NCI-H187 treated with DMSO at 0.1 percent for 48 hours (cell line): ENCODE data around the gene CCM2.
A peak's percentile ranks its signal among the peaks of the same experiment; 100 is the strongest.
"Not testable (repeated sequence)": the region's sequence is repeated elsewhere in the genome, so short reads cannot be mapped to it uniquely, and the experiment has no call there.

Experiments used
- DNase-seq: peaks from one replicate; lab custom pipeline; 2025; lab: John Stamatoyannopoulos, UW

Gene CCM2

GRCh38 chr7:45033261-45033930 is 33.4 kb downstream of the CCM2 start:
- no peak for DNase-seq

GRCh38 chr7:45033931-45034290 is 33.9 kb downstream of the CCM2 start:
- no peak for DNase-seq

DNA sequence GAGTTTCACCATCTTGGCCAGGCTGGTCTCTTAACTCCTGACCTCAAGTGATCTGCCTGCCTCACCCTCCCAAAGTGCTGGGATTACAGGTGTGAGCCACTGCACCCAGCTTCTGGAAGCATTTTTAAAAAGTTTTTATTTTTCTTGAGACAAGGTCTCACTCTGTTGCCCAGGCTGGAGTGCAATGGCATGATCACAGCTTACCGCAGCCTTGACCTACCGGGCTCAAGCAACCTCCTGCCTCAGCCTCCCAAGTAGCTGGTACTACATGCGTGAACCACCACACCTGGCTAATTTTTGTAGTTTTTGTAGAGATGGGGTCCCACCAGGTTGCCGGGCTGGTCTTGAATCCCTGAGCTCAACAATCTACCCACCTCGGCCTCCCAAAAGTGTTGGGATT is 34.7 kb downstream of the CCM2 start:
- not testable (repeated sequence) for DNase-seq

- no peak for DNase-seq
Measured at GRCh38 chr7:45035371-45035770, 35.4 kb downstream of the CCM2 start.

DNA sequence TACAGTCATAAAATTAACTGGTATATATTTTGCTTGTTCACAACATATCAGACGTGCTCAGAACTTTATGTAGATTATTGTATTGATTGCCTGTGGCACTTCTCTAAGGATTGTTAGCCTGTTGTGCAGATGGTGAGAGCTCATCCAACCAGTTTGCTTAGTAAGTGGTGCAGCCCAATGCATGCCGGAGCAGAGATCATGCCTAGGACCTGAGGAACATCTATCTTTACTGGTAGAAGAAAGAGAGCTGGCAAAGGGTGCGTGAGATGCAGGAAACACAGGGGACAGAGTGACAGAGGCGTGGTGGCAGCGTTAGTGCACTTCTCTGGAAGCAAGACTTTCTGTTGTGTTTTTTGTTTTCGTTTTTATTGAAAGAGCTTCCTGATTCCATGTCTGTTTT is 35.9 kb downstream of the CCM2 start:
- no peak for DNase-seq

DNA sequence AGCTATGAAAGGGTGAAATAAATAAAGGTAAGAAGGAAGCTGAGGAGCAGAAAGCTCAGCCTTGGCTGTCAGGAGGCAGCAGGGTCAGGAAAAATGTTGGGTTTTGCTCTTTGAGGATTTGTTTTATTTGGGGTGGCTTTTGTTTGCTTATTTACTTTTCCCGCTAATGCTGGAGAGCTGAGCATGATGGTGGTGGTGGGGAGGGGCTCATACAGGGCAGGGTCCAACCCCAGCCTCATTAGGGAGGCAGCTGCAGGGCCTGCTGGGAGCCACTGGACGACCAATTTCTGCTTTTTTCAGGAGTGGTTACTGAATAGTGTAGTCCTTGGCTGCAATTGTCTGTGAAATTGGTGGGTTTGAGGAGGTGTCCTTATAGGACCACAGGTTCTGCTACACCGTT is 36.3 kb downstream of the CCM2 start:
- DNase-seq: no peak

DNA sequence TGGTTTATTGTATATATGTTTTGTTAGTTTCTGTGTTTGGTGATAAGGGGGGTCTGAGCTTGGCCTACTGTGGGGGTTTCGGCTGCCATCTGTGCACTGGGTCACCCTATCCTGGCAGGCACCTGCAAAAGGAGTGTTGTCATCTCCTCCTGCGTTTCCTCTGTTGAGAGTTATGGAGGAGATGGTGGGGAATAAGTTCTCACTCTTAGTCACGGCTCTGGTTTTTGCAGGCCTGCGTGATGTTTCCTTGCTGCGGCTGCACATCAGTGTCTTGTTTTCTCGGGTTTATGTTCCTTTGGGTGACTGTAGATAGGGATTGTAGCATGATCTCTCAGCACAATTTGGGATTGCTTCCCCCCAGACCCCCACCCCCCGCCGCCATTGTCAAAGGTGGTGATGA is 36.8 kb downstream of the CCM2 start:
- no peak for DNase-seq

DNA sequence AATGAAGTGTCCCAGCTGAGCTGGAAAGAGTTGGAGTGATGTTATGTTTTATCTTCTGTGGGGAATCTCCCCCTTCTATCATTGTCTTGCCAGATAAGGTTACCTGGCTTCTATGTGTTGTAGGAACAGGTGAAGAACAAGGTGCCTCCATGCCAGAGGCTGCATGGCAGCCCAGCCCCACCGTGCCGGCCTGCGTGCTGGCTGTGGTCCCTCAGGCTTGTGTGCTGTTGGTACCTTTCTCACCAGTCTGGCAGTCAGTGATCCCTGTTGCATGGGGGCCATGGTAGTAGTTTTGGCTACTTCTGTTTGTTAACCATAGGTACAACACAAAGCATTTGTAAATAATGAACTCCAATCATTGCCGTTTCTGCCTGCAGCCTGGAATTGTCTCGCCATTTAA is 37.9 kb downstream of the CCM2 start:
- no peak for DNase-seq

DNA sequence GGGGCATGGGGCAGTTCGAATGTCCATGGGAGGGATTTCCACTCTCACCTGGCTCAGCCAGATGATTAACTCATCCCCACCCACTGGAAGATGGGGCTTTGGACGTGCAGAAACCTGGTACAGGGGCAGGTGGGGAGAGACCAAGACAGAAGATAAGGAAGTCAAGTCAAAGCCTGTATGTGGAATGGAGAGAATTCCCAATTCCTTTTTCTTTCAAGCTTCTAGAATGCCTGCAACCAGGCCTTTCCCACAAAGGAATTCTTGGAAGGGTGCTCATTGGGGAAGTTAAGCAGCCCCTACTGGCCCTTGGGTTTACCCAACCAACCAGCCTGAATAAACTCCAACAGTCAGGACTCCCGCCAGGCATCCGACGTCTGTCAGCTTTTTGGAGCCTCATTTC is 39.1 kb downstream of the CCM2 start:
- DNase-seq: no peak

DNA sequence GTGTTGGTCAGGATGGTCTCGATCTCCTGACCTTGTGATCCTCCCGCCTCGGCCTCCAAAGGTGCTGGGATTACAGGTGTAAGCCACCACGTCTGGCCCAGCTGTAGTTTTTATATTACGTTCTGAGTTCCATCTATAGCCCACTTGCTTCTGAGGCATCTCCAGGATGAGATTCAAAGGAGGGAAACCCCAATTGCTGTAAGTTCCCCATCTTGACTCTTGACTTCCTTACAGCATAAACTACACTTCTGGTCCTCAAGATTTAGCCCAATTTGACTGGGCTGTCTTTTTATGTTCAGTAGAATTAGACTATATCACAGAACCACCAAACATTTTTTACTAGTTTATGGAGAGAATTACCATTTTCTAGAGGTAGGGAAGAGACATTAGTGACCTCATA is 44.3 kb downstream of the CCM2 start:
- no peak for DNase-seq

DNA sequence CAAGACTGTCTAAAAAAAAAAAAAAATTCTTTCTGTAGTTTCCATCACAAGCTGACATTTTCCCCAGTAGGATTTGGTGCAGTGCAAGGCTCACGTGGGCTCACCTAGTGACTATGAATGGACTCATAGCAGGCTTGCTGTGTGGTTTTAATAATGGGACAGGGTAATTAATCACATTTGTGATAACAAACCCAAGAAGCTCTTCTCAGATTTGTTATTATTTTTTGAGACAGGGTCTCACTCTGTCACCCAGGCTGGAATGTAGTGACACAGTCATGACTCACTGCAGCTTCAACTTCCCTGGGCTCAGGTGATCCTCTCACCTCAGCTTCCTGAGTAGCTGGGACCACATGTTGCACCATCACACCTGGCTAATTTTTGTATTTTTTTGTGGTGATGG is 48.7 kb downstream of the CCM2 start:
- DNase-seq: no peak

DNA sequence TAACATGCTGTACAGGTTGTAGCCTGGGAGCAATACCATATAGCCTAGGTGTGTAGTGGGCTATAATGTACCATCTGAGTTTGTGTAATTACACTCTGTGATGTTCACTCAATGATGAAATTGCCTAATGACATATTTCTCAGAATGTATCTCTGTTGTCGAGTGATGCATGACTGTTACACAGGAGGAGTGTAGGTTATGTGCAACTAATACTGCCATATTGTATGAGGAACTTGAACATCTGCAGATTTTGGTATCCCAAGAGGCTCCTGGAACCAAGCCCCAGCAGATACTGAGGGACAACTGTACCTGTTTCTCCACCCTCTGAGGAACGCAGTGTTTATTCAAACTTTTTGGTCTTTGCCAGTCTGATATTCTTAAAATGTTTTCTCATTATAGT is 50.2 kb downstream of the CCM2 start:
- DNase-seq: no peak

- peak; percentile 45 for DNase-seq
Measured at GRCh38 chr7:45052011-45052410, 52.0 kb downstream of the CCM2 start.

- DNase-seq: no peak
Measured at GRCh38 chr7:45053401-45053800, 53.4 kb downstream of the CCM2 start.

DNA sequence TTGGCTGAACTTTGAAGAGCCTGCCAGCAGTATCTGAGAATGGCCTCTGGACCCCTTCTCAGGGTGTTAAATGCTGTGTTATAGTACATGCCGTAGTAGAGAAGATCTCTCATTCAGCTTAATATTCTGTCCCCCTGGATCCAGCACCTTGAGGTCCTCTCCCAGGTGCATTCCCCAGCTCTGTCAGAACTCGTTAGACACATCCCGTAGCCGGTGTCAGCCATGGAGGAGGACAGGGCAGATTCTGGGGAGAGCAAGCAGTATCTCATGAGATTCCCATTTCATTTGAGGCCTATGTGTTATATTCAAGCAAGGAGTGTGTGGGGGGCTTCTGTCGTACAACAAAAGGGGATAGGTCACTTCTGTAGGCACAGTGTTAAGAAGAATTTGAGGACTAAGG is 53.9 kb downstream of the CCM2 start:
- DNase-seq: no peak

DNA sequence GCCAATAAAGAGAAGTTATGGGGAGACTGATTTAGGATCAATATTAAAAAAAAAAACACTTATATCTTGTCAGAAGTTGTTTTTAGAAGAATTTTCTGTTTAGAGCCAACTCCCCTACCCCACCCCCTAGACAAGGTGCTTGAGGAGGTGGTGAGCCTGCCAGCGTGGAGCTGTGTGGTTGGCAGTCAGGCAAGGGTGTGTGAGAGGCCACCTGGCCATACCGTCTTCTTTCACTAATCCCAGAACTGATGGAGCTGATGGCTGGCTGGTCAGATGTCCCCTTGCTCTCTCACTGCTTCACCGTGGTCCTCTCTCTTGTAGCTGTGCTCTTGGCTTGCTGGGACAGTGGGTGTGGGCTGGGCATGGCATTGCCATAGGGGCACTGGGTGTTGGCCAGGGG is 54.4 kb downstream of the CCM2 start:
- DNase-seq: no peak

DNA sequence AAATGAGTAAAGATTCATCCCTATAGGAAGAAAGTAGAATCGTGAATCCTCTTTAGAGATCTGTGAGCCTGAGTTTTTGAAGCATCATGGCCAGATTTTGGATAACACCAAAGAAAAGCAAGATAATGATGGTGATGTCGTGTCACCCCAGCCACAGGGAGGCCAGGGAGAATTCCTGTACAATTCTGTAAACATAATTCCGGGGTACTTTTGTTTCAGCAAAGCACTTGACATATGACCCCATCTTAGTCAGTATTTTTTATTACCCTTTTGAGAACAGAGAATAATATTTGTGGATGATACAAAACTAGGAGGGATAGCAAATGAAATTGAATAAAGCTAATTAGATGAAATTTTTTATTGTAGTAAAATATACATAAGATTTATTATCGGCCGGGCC is 55.0 kb downstream of the CCM2 start:
- DNase-seq: no peak

- DNase-seq: no peak
Measured at GRCh38 chr7:45055594-45056219, 55.7 kb downstream of the CCM2 start.

DNA sequence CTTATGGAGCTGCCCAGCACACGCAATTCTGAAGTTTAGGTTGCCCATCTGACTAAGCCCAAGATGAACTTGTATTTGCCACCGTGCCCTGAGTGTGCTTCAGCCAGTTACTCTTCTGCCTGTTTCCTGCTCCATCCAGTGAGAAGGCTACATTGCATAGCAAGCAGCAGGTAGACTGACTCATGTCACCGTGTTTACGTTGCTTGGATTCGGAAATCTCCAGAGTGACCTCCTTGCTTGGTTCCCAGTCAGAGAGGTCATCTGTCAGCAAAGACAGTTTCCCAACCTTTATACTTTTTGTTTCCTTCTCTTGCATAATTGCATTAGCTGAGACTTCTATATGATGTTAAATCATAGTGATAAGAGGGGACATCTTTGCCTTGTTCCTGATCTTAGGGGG is 57.9 kb downstream of the CCM2 start:
- no peak for DNase-seq

GRCh38 chr7:45060295-45060694 is 60.3 kb downstream of the CCM2 start:
- DNase-seq: no peak

DNA sequence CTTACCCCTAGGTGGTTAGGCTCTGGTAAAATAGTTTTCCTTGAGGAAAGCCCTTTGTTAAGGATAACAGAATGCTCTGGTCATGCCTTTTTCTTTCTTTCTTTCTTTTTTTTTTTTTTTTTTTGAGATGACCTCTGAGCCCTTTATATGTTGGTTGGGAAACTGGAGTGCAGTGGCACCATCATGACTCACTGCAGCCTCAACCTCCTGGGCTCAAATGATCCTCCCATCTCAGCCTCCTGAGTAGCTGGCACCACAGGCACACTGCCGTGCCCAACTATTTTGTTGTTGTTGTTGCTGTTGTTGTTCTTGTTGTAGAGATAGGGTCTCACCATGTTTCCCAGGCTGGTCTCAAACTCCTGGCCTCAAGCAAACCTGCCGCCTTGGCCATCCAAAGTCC is 61.4 kb downstream of the CCM2 start:
- DNase-seq: no peak

- no peak for DNase-seq
Measured at GRCh38 chr7:45061806-45062425, 61.9 kb downstream of the CCM2 start.

DNA sequence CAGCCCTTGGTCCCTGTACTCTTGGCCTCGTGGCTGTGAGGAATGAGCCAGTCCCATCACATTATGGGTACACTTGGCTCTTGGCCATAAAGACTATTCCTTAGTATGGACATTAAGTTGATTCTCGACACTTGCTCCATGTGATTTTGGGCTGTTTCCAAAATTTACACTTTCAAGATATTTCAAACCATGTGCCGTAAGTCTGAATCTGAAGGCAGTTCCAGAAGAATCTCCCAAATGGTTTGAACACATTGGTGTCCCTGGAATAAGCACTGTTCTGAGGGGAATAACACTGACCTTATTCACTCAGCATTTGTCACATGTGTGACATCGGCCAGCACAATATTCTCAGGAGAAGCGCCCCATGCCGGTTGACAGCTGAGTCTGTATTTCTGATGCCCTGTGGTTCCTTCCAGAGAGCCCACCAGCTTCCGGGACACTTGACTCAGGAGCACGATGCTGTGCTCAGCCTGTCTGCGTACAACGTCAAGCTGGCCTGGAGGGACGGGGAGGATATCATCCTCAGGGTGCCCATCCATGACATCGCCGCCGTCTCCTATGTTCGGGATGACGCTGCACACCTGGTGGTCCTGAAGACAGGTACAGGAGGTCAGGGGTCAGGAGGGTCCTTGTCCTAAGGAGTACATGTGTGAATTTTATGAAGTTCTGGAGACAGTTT is 64.2 kb downstream of the CCM2 start:
- DNase-seq: no peak
